ENCODE measurements around the gene SH3TC1.

DNA sequence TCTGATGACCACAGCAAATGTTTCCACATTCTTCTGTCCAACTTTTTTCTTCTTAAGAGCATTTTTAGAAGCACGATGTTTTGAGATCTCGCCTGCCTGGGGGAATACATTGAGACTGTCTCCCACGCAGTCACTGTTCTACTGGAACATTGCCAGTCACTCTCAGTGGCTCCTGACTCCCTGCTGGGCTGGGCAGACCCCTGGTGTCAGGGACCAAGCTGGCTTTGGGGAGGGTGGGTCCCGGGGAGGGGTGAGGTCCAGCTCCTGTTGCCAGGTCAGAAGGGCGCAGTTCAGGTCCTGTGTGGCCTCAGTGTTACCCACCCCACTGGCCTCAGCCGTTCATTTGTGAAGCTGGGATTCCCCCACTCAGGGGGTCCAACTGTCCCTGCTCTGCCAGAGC, 21.5 kb upstream of the SH3TC1 start:
- TF ChIP-seq POLR2A (IDR thresholded peaks at IDR 0.05), result no peak
- TF ChIP-seq, protein P1, sequence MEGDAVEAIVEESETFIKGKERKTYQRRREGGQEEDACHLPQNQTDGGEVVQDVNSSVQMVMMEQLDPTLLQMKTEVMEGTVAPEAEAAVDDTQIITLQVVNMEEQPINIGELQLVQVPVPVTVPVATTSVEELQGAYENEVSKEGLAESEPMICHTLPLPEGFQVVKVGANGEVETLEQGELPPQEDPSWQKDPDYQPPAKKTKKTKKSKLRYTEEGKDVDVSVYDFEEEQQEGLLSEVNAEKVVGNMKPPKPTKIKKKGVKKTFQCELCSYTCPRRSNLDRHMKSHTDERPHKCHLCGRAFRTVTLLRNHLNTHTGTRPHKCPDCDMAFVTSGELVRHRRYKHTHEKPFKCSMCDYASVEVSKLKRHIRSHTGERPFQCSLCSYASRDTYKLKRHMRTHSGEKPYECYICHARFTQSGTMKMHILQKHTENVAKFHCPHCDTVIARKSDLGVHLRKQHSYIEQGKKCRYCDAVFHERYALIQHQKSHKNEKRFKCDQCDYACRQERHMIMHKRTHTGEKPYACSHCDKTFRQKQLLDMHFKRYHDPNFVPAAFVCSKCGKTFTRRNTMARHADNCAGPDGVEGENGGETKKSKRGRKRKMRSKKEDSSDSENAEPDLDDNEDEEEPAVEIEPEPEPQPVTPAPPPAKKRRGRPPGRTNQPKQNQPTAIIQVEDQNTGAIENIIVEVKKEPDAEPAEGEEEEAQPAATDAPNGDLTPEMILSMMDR (IDR thresholded peaks at IDR 0.05), result no peak

Measured in adrenal gland (tissue), 5 donors.